GM13977 (cell line): ENCODE measurements around the gene PDHX.

Experiments used
- DNase-seq: peaks from one replicate; pipeline ENCODE4 v3.0.0; 2012; ENCODE audit warnings: low spot score
- CTCF ChIP-seq: IDR thresholded peaks from 2 replicates; pipeline ENCODE4 v1.5.1; 2012; ENCODE audit warnings: mild to moderate bottlenecking, control low read depth; ENCODE audit not compliant: insufficient read depth; ENCODE audit errors: extremely low read depth, missing control alignments
- in situ Hi-C: fragments of 300-500 bp; cut with MboI; formaldehyde crosslinking; loops from one replicate; pipeline ENCODE4 v1.12.0; 2022; ENCODE audit warnings: low sequenced_read_pairs, low pct_unique_long_range_greater_than_20kb, mixed read lengths, inconsistent platforms; ENCODE audit not compliant: unreplicated experiment

PDHX gene

GRCh38 chr11:35029979-35030682, 113.7 kb downstream of the PDHX start:
- no peak for TF ChIP-seq CTCF
- in situ Hi-C loops, result no loop called here
- peak; percentile 17 for DNase-seq

- TF ChIP-seq CTCF, result no peak
- DNase-seq, result no peak
- in situ Hi-C loops, result no loop called here
Observed at GRCh38 chr11:35030716-35031213, 114.3 kb downstream of the PDHX start.

- TF ChIP-seq CTCF, result no peak
- in situ Hi-C loops, result no loop called here
- DNase-seq, result no peak
Observed at GRCh38 chr11:35031346-35031745, 114.9 kb downstream of the PDHX start.

DNA sequence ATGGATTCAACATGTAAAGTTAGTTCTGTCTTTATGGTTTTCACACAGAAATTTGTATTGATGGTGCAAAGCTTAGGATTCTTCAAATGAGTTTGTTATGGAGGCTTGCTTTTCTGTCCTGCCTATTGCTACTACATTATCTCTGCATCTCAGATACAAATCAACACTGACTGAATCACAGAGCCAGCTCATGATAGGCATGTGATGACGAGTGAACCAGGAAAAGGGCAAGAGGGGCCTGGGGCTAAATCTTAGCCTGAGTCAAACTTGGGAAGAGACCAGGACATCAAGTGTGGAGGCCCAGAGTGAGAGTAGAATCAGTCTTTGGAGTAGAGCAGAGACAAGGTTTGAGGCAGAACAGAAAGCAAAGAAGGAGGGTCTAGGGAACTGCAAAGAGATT, 115.4 kb downstream of the PDHX start:
- TF ChIP-seq CTCF, result no peak
- no peak for DNase-seq
- in situ Hi-C loops, result no loop called here

- no peak for DNase-seq
- in situ Hi-C loops, result no loop called here
- TF ChIP-seq CTCF, result no peak
Observed at GRCh38 chr11:35033011-35033410, 116.6 kb downstream of the PDHX start.

- DNase-seq, result no peak
- in situ Hi-C loops, result no loop called here
- TF ChIP-seq CTCF, result no peak
Observed at GRCh38 chr11:35034401-35034800, 118.0 kb downstream of the PDHX start.
